Cardiac septum (tissue), 1 donor: ENCODE results near the gene GHITM. TPM values are rescaled to one million over a fixed set of nuclear protein-coding genes. Genes with fewer than 3 reads are reported as not detected.

ENCODE experiments used
- DNase-seq: peaks from one replicate; pipeline ENCODE4 v3.0.0-alpha.2; 2020; ENCODE audit warnings: low spot score
- intact Hi-C: fragments of 100-400 bp; cut with DNase I; formaldehyde crosslinking; loops from one replicate; pipeline ENCODE4 v1.14.0; 2022
- total RNA-seq: library from RNA; stranded (reverse); fragmentation: NEBNext Ultra II Directional; extraction: Animal tissue kit (Norgen Biotek cat#: 25700); gene quantifications from one replicate; pipeline ENCODE4 v1.2.1, GENCODE V29; 2021
- donor health status: DM: no; HTN: no; CAD: no.

Gene GHITM
- total RNA-seq, 1 donor from 2014 or later: 395 TPM

DNA sequence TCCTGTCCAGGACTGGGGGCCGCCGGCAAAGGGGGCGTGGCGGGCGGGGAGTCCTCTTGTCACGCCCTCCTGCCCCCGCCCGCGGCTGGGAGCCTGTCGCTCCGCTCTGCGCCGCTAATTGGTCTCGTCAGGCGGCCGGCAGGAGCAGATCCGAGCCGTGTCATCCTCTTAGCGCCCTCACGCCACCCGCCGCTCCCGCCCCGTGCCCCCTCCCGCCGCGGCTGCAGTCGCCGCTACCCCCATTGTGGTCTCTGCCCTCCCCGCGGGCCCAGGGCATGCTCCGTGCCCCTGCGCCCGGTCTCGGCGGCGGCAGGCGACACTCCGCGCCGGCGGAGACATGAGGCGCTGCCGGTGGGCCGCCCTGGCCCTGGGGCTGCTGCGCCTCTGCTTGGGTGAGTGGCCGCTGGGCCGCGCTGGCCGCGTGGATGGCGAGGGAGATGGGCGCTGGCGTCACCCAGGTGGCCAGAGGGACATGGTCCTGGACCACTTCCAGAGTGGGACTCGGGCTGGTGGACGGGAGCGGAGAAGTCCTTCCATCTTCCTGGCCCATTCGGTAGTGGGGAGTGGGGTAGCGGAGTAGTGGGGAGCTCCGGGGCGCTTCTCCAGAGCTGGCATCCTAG lies 55.2 kb downstream of the GHITM start, which contains the start of gene CDHR1:
CDHR1 (plus strand) TSS at position 114 of the 620 bp plus-strand sequence; CDS start at position 338, 224 bp downstream.
- intact Hi-C loops: loop anchor here (5.0 kb wide), 1 partner anchor 47 kb away; no protein-coding TSS in a partner anchor

DNA sequence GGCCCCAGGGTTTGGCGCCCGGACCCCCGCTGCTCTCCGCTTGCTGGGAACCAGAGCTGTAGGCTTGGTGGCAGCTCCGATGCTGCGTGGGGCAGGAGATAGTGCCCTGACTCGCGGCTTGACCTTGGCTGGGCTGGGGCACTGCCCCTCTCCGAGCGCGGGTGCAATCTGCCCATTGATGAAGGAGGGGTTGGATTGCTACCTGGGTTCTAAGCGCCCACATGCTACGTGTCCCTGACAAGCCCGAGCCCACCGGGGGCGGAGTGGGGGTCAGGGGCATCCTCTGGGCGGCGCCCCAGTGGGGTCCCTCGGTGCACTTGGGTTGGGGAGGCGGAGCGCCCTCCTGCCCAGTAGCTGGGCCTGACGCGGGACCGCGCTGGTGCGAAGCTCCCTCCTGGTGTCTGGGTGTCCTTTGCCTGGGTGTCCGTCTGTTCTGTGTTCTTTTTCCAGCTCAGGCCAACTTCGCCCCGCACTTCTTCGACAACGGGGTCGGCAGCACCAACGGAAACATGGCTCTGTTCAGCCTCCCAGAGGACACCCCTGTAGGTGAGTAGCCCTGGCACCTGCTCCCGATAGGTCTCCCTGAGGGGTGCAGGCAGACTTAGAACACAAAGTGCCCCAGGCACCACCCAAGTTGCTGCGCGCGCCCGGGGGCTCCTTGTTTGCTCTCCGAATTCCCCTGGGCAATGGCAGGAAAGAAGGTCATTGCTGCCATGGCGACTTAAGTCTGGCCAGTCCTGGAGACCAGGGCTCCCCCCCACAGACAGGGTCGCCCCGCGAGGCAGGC lies 55.9 kb downstream of the GHITM start:
- intact Hi-C loops: loop anchor here (5.0 kb wide), 1 partner anchor 48 kb away; no protein-coding TSS in a partner anchor

More for the DNA sequence above, 55.2 kb downstream of the GHITM start, which contains the start of gene CDHR1:
- DNase-seq: no peak

DNA sequence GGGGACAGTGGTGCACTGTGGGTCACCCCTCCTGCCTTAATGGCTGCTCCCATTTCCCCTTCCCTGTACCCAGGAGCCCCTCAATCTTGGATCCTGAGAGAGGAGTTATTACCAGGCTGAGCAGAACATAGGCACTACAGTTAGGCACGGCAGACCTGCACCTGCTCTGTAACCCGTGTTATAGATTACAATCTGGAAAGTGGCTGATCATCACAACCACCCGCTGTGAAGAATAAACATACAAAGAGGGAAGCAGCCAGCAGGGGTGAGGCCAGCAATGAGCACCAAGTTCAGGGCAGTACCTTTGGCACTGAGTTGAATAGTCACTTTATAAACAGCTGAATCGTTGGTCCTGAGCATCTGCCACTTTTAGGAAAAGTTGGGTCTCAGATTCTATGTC lies 56.8 kb downstream of the GHITM start:
- no peak for DNase-seq
- intact Hi-C loops: loop anchor here (5.0 kb wide), 1 partner anchor 49 kb away; no protein-coding TSS in a partner anchor

More for the DNA sequence above, 55.9 kb downstream of the GHITM start:
- DNase-seq: no peak

DNA sequence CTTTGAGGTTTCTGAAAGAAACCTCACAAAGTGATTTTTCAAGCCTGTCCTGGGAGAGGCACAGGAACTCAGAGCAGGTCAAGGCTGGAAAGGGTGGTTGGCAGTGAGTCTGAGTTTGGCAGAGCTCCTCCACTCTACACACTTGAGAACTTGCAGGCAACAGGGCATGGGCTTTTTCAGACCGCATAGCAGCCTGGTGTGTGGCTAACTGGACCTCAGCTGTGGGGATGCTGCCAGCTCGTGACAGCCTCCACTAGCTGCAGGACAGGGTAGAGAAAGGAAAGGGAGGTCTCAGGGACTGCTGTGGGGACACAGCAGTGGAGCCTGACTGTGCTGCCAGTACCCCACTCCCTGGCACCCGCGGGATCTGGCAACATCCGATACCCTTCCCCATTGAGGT lies 57.6 kb downstream of the GHITM start:
- DNase-seq: no peak
- intact Hi-C loops: loop anchor here (5.0 kb wide), 1 partner anchor 50 kb away; no protein-coding TSS in a partner anchor

DNA sequence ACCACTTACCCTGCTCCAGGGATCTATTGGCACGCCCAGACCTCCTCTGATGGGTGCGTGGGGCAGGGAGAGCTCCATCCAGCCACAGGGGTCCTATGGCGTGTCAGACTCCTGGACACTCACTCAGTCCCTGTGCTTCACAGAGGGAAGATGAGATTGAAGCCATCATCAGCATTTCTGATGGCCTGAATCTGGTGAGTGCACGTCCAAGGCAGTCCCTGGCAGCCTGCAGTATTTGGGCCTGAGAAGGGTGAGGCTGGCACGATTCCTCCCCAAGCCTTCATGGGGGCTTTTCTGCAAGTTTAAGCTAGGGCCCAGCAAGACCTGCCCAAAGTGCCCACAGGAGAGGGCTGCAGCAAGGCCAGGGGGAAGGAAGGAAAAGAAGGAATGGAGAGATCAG lies 58.3 kb downstream of the GHITM start:
- intact Hi-C loops: loop anchor here (5.0 kb wide), 1 partner anchor 50 kb away; no protein-coding TSS in a partner anchor
- no peak for DNase-seq

DNA sequence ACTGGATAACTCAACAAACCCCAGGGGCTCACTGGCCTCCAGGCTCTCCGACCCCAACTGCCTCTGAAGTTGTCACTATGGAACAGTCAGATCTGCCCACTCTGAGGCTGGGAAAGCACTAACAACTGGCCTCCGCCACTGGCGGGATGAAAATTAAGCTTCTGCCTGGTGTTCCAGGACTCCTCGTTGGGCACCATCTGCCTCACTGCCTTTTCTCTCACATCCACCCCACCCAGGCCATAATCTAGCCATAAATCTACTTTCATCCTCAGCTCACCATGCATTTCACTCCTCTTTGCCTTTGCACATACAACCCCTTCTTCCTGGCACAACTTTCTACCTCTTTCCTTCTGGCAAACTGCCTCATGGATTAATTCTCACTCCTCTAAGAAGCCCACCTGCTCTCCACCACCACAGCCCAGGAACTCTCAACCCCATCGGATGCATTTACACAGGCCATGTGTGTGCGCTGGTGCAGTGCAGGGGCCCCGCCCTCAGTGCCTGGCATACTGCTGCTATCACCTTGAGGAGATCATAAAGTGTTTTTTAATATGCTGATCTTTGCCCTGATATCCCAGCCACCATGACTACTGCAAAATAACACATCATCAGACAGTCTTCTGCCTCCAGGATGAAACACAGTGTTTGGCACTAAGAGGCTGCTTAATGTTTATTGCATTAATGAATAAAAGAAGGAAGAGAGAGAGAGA lies 59.1 kb downstream of the GHITM start:
- intact Hi-C loops: loop anchor here (5.0 kb wide), 1 partner anchor 51 kb away; no protein-coding TSS in a partner anchor
- no peak for DNase-seq

DNA sequence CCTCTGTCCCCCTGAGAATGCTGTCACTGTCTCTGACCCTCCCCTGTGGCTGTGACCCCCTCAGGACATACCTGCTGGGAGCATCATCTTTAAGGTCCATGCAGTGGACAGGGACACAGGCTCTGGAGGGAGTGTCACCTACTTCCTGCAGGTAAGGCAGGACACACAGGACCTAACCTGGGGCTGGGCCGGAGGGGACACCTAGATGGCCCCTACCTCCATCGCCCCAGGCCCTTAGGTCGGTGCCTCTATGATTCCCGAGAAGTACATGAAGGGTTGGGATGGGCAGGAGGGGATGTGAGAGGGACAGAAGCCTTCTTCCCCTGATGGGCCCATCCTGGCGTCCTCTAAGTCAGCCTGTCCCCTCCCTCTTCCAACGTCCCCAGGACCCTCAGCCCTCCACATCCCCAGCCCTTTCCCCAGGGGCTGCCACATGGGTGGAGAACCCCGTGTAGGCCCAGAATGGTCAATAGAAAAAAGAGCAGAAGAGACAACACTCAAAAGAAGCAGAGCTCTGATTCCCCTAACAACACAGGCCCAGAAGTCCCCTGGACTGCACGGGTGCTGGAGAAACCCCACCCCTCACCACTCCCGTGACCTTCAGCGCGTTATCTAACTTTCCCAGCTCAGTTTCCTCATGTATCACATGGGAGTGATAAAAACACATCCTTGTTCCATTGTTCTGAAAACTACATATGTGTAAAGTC lies 61.4 kb downstream of the GHITM start:
- no peak for DNase-seq
- intact Hi-C loops: no loop called here

DNA sequence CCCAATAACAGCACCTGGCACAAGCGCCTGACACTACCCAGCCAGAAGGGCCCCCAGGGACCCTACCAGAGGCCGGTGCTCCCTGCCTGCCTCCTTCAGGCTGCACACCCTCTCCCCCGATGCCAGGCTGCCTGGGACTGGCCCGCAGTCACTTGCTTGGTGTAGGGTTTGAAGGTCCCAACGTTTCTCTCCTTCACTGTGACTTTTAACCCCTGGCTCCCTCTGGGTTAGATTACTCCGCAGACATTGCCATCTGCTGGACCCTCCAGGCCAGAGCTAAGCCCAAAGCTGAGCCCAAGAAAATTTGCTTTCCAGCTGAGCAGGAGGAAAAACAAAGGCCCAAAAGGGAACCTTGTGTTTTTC lies 61.9 kb downstream of the GHITM start:
- intact Hi-C loops: no loop called here
- DNase-seq: no peak

DNA sequence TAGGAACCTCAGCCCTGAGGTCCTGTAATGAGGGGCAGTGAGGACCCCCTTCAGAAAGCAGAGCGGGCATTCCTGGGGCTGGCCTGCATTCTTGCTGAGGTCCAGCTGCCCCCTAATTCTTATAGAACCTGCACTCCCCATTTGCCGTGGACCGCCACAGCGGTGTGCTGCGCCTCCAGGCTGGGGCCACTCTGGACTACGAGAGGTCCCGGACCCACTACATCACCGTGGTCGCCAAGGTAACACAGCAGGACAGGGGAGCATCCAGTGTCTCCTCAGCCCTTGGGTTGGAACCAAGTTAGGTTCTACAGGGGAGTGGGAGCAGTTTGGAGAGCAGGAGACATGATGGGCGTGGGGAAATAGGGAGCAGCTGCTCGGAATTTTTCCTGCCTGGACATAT lies 62.4 kb downstream of the GHITM start:
- intact Hi-C loops: no loop called here
- DNase-seq: no peak

DNA sequence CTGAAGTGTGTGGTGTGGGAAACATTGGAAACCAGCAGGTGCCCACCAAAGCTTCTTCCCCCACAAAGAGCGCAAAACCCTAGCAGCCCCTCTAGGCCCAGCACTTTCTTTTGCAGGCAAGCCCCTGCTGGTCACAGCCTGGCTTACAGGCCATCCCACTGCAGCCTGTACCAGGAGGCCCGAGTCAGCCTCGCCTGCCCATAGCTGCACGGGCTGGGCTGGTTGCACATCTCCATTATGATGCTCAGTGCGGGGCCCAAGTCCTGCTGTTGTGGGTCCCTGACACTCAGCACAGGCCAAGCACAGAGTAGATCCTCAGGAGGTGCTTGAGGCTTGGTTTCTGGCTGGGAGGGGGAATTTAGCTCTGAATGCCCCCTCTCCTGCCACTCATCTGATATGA lies 63.0 kb downstream of the GHITM start:
- intact Hi-C loops: no loop called here
- DNase-seq: no peak

Other genes starting within 250 kb of the GHITM start
- not detected for gene GPR15LG, start 34.3 kb downstream of the GHITM start, total RNA-seq
- 1.3 TPM for gene CDHR1, start 55.0 kb downstream of the GHITM start, total RNA-seq
- gene LRIT2, start 86.0 kb downstream of the GHITM start, total RNA-seq: not detected
- not detected for gene LRIT1, start 102.0 kb downstream of the GHITM start, total RNA-seq
- not detected for gene RGR, start 105.5 kb downstream of the GHITM start, total RNA-seq
- gene CCSER2, start 189.1 kb downstream of the GHITM start, total RNA-seq: 193 TPM